Sigmoid colon (tissue), 7 donors: ENCODE data around the gene GRIK1. TPM values are rescaled to one million over a fixed set of nuclear protein-coding genes. Genes with fewer than 3 reads are reported as not detected.

Source experiments
- DNase-seq: peaks from one replicate; pipeline ENCODE4 v3.0.0-alpha.2; 2019
- H3K27ac ChIP-seq, 4 donors: fragments of 200-600 bp; sonication (generic); one replicate each; pipeline ENCODE4 v1.5.1; 2016 to 2019; ENCODE audit warnings: mild to moderate bottlenecking in 1 of 4
- H3K27me3 ChIP-seq, 3 donors: fragments of 200-600 bp; sonication (generic); one replicate each; pipeline ENCODE4 v1.5.1; 2019; ENCODE audit warnings: mild to moderate bottlenecking in 1 of 3
- H3K36me3 ChIP-seq, 4 donors: fragments of 200-600 bp; sonication (generic); one replicate each; pipeline ENCODE4 v1.5.1; 2016 to 2019
- H3K4me1 ChIP-seq, 4 donors: fragments of 200-600 bp; sonication (generic); one replicate each; pipeline ENCODE4 v1.5.1; 2017 to 2019
- H3K4me3 ChIP-seq, 4 donors: fragments of 200-600 bp; sonication (generic); one replicate each; pipeline ENCODE4 v1.5.1; 2017 to 2019; ENCODE audit warnings: mild to moderate bottlenecking in 2 of 4, moderate library complexity in 1 of 4
- H3K9me3 ChIP-seq, 4 donors: fragments of 200-600 bp in 3 of 4; sonication (generic) in 3 of 4; one replicate each; pipeline versions ENCODE4 v1.5.1 to v1.6.1; 2013 to 2019
- EP300 ChIP-seq, 4 donors: sonication (generic); formaldehyde crosslinking; IDR thresholded peaks; one replicate each; pipeline ENCODE4 v1.6.1; 2017; ENCODE audit warnings: antibody characterized with exemption in 4 of 4
- POLR2A ChIP-seq, 2 donors: fragments of 450-650 bp; IDR thresholded peaks; one replicate each; pipeline ENCODE4 v1.6.1; 2016; ENCODE audit warnings: antibody characterized with exemption in 2 of 2, mild to moderate bottlenecking in 2 of 2, moderate library complexity in 2 of 2
- POLR2AphosphoS5 ChIP-seq, 4 donors: sonication (generic); formaldehyde crosslinking; IDR thresholded peaks; one replicate each; pipeline ENCODE4 v1.6.1; 2017; ENCODE audit warnings: antibody characterized with exemption in 4 of 4
- WGBS, 2 donors: extraction: QIAGEN DNeasy Blood & Tissue Kit; methylation state at CpG; one replicate each; pipeline ENCODE4 v1.1.7; 2013; 5-methylcytosine and 5-hydroxymethylcytosine counted together
- intact Hi-C: fragments of 100-400 bp; cut with DNase I; formaldehyde crosslinking; loops from one replicate; pipeline ENCODE4 v1.15.1; 2023
- polyA plus RNA-seq, 3 donors: library from polyadenylated mRNA; stranded (reverse); fragments of 200-250 nt; gene quantifications; one replicate each; pipeline ENCODE4 v1.2.3, GENCODE V29; 2013
- total RNA-seq, 4 donors: library from RNA; depleted of rRNA; stranded (reverse); fragments of >200 nt; gene quantifications; one replicate each; pipeline ENCODE4 v1.1.0, GENCODE V29; 2016
- TF ChIP-seq, protein P1 (sequence below), 4 experiments: fragments of 450-650 bp in 3 of 4; fragments of 200-600 bp in 1 of 4; IDR thresholded peaks; one replicate each; pipeline ENCODE4 v1.5.1; 2016 to 2019; ENCODE audit warnings: antibody characterized with exemption in 4 of 4, mild to moderate bottlenecking in 3 of 4, moderate library complexity in 2 of 4
- donor health status: healthy with polysubstance abuse.
- donor health status: Bipolar disorder and iron deficiency.
- donor health status: healthy.

GRIK1 gene
- under 1 TPM in 2 of 4 donors, not detected in 2; under 0.01 to 0.49 TPM for total RNA-seq
- under 1 TPM in 1 of 3 donors, not detected in 2; 0.13 TPM for polyA plus RNA-seq

DNA sequence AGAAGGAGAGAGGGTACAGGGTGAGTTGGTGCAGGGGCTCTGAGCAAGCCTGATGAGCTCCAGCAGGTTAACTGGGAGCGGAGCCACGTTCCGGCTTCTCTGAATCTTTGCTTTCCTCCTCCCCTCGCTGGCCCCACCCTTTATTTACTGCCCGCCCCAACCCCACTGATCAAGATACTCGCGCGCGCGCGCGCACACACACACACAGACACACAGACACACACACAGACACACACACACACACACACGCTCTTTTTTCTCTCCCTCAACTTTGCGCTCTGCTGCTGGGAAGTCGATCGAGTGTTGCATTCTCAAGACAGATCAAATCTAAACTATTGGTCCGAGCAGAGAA lies at the start of gene GRIK1:
TSS of gene GRIK1 (minus strand) at position 73 of the 352 bp plus-strand sequence.
- H3K27me3 ChIP-seq, result peaks cover 0 to 38% (median 16%) of the 10 kb centered on the region in 3 donors
- DNase-seq, result no peak
- 4 to 8% methylated on average over 17 of the region's 17 CpGs for WGBS, 2 donors
- peak within 1 kb of the TSS in 2 of 4 donors; percentile 10 to 14 for H3K4me3 ChIP-seq
- intact Hi-C loops, result no loop called here
- TF ChIP-seq EP300 (IDR thresholded peaks at IDR 0.05), result no peak
- TF ChIP-seq POLR2A (IDR thresholded peaks at IDR 0.05), result no peak
- TF ChIP-seq, protein P1, sequence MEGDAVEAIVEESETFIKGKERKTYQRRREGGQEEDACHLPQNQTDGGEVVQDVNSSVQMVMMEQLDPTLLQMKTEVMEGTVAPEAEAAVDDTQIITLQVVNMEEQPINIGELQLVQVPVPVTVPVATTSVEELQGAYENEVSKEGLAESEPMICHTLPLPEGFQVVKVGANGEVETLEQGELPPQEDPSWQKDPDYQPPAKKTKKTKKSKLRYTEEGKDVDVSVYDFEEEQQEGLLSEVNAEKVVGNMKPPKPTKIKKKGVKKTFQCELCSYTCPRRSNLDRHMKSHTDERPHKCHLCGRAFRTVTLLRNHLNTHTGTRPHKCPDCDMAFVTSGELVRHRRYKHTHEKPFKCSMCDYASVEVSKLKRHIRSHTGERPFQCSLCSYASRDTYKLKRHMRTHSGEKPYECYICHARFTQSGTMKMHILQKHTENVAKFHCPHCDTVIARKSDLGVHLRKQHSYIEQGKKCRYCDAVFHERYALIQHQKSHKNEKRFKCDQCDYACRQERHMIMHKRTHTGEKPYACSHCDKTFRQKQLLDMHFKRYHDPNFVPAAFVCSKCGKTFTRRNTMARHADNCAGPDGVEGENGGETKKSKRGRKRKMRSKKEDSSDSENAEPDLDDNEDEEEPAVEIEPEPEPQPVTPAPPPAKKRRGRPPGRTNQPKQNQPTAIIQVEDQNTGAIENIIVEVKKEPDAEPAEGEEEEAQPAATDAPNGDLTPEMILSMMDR (IDR thresholded peaks at IDR 0.05), result no peak
- TF ChIP-seq POLR2AphosphoS5 (IDR thresholded peaks at IDR 0.05), result no peak
- H3K9me3 ChIP-seq, result no peaks in the 10 kb centered on the region
- no peak within 1 kb of the TSS for H3K27ac ChIP-seq
- no peaks in the 10 kb centered on the region for H3K36me3 ChIP-seq
- H3K4me1 ChIP-seq, result peaks cover 0 to 9% (median 4%) of the 10 kb centered on the region in 4 donors

DNA sequence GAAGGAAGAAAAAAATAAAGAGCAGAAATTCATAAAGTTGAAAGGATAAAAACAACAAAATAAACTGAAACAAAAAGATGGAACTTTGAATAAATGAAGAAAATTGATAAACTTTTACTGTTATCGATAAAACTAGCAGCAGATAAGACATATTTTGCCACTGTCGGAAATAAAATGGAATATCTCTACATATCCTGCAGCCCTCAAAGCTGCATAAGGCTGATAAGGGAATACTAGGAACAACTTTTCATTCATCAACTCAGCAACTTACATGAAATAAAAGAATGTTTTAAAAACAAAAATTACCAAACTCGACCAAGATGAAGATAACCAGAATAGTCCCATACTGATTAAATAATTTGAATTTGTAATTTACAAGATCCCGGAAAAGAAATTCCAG lies 48.0 kb upstream of the GRIK1 start:
- Histone ChIP-seq H3K36me3 (no peaks in the 10 kb centered on the region), H3K9me3 (peaks cover 0 to 7% (median 0%) of the 10 kb centered on the region in 4 donors), H3K27ac (no peak overlapping the region), H3K4me1 (no peaks in the 10 kb centered on the region), H3K4me3 (no peak overlapping the region), H3K27me3 (no peaks in the 10 kb centered on the region)
- intact Hi-C loops, result no loop called here
- 69 to 81% methylated on average over 4 of the region's 4 CpGs for WGBS, 2 donors
- no peak for DNase-seq
- TF ChIP-seq, protein P1 (IDR thresholded peaks at IDR 0.05), result no peak
- TF ChIP-seq POLR2AphosphoS5 (IDR thresholded peaks at IDR 0.05) (no peak), EP300 (IDR thresholded peaks at IDR 0.05) (no peak), POLR2A (IDR thresholded peaks at IDR 0.05) (no peak)

DNA sequence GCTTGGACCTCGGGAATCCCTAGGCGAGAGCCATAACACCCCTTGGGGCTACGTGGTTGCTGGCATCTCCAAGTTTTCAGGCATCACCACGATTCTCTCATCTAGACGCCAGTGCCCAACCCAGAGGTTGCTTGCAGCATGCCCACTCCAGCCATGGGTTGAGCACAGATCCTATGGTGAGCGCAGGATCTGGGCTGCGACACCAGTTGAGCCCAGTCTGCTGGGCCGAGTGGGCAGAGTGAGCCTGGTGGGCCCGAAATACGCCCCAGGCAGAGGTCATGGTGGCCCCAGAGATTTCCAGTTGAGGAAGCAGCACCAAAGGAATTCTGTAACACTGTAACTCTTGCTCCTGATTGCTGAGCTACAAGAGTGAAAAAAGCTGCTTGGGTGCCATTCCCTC lies 46.1 kb upstream of the GRIK1 start:
- 87 to 91% methylated on average over 10 of the region's 10 CpGs for WGBS, 2 donors

DNA sequence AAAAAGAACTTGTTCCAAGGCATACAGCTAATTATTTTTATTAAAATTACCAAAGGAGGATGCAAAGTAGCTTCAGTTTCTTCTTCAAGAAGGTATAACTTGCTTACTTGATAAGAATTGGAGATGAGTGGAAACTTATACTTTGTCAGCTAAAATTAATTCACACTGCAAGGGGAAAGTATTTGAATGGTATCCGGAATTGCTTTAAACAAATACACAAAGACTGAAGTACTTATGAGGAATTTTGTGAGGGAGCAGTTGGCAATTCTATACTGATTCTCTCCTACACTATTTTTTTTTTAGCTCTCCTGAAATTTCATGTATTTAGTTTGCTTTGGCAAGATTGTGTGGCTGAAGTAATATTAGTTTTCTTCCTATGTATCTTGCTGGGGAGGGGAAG lies 39.2 kb upstream of the GRIK1 start:
- Histone ChIP-seq H3K27me3 (no peaks in the 10 kb centered on the region), H3K4me3 (no peak overlapping the region), H3K36me3 (no peaks in the 10 kb centered on the region), H3K9me3 (no peaks in the 10 kb centered on the region), H3K27ac (no peak overlapping the region), H3K4me1 (no peaks in the 10 kb centered on the region)
- DNase-seq, result no peak
- intact Hi-C loops, result no loop called here
- TF ChIP-seq EP300 (IDR thresholded peaks at IDR 0.05) (no peak), POLR2AphosphoS5 (IDR thresholded peaks at IDR 0.05) (no peak), POLR2A (IDR thresholded peaks at IDR 0.05) (no peak)
- TF ChIP-seq, protein P1 (IDR thresholded peaks at IDR 0.05), result no peak
- WGBS, 2 donors, result 76 to 80% methylated on average over 1 of the region's 1 CpG

More for the DNA sequence above, 46.1 kb upstream of the GRIK1 start:
- no peaks in the 10 kb centered on the region for H3K36me3 ChIP-seq
- H3K9me3 ChIP-seq, result peaks cover 0 to 7% (median 0%) of the 10 kb centered on the region in 4 donors
- no peak overlapping the region for H3K27ac ChIP-seq
- no peak overlapping the region for H3K4me3 ChIP-seq
- intact Hi-C loops, result no loop called here
- DNase-seq, result no peak
- no peaks in the 10 kb centered on the region for H3K27me3 ChIP-seq
- no peak for TF ChIP-seq POLR2A (IDR thresholded peaks at IDR 0.05)
- TF ChIP-seq, protein P1 (IDR thresholded peaks at IDR 0.05), result no peak
- no peak for TF ChIP-seq EP300 (IDR thresholded peaks at IDR 0.05)
- TF ChIP-seq POLR2AphosphoS5 (IDR thresholded peaks at IDR 0.05), result no peak
- no peaks in the 10 kb centered on the region for H3K4me1 ChIP-seq

DNA sequence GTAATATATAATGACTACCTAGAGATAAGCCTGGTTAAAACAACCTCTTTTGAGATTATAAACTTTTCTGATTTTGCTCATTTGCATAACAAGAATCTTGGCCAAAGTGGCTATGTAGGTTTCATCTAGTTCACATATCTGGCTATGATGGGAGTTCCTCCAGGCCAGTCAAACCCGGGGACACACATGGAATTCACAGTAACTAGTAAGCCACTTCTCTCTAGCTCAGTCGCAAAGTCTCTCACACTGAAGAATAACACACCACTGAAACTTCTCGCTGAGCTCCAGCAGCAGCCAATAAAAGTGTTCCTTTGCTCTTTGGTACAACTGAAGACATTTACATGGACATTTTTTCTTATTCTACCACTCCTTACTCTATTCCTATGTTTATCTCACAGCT lies 36.0 kb upstream of the GRIK1 start:
- Histone ChIP-seq H3K4me3 (no peak overlapping the region), H3K4me1 (no peaks in the 10 kb centered on the region), H3K36me3 (no peaks in the 10 kb centered on the region), H3K27me3 (no peaks in the 10 kb centered on the region), H3K9me3 (no peaks in the 10 kb centered on the region), H3K27ac (no peak overlapping the region)
- WGBS, 2 donors, result 71 to 72% methylated on average over 3 of the region's 3 CpGs
- TF ChIP-seq, protein P1 (IDR thresholded peaks at IDR 0.05), result no peak
- TF ChIP-seq EP300 (IDR thresholded peaks at IDR 0.05) (no peak), POLR2AphosphoS5 (IDR thresholded peaks at IDR 0.05) (no peak), POLR2A (IDR thresholded peaks at IDR 0.05) (no peak)
- no peak for DNase-seq
- intact Hi-C loops, result no loop called here
